NB4 (cell line): ENCODE data around the gene AGPAT1.
A peak's percentile ranks its signal among the peaks of the same experiment; 100 is the strongest.

Source experiments
- DNase-seq: peaks from one replicate; pipeline ENCODE4 v3.0.0; 2010; ENCODE audit warnings: low read depth
- H3K4me3 ChIP-seq: one replicate; pipeline ENCODE4 v1.5.1; 2011; ENCODE audit warnings: mild to moderate bottlenecking, low read depth, low read length, moderate library complexity
- MAX ChIP-seq: IDR thresholded peaks from 2 replicates; pipeline ENCODE4 v1.6.1; 2011; ENCODE audit warnings: low read depth, low read length
- MYC ChIP-seq: IDR thresholded peaks from 2 replicates; pipeline ENCODE4 v1.6.1; 2011; ENCODE audit warnings: low read depth, low read length
- POLR2A ChIP-seq: IDR thresholded peaks from 2 replicates; pipeline ENCODE4 v1.6.1; 2011; ENCODE audit warnings: mild to moderate bottlenecking; ENCODE audit not compliant: insufficient read length; ENCODE audit errors: extremely low read depth
- TF ChIP-seq, protein P1 (sequence below): IDR thresholded peaks from one replicate; pipeline ENCODE4 v1.5.1; 2012; ENCODE audit warnings: low read depth, low read length

Gene AGPAT1

GRCh38 chr6:32139590-32139989 lies 36.3 kb downstream of the AGPAT1 start:
- no peak for DNase-seq
- TF ChIP-seq MYC = no peak
- TF ChIP-seq, protein P1, sequence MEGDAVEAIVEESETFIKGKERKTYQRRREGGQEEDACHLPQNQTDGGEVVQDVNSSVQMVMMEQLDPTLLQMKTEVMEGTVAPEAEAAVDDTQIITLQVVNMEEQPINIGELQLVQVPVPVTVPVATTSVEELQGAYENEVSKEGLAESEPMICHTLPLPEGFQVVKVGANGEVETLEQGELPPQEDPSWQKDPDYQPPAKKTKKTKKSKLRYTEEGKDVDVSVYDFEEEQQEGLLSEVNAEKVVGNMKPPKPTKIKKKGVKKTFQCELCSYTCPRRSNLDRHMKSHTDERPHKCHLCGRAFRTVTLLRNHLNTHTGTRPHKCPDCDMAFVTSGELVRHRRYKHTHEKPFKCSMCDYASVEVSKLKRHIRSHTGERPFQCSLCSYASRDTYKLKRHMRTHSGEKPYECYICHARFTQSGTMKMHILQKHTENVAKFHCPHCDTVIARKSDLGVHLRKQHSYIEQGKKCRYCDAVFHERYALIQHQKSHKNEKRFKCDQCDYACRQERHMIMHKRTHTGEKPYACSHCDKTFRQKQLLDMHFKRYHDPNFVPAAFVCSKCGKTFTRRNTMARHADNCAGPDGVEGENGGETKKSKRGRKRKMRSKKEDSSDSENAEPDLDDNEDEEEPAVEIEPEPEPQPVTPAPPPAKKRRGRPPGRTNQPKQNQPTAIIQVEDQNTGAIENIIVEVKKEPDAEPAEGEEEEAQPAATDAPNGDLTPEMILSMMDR = no peak
- no peak for TF ChIP-seq POLR2A
- TF ChIP-seq MAX = no peak
- no peak overlapping the region for H3K4me3 ChIP-seq

DNA sequence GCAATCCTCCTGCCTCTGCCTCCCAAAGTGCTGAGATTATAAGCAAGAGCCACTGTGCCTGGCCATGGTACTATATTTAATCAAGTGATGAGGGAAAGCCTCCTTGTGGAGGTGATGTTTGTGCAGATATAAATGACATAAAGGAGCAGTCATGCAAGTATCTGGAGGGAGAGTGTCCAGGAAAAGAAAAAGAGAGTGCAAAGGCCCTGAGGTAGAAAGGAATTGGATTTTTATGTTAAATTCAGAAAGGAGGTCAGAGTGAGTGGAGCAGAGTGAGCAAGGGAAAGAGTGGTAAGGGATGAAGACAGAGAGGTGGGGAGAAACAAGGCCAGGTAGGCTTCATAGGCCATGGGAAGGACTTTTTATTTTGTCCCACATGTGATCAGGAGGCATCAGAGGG lies 38.4 kb downstream of the AGPAT1 start:
- no peak for DNase-seq
- TF ChIP-seq POLR2A (no peak), MAX (no peak), MYC (no peak)
- TF ChIP-seq, protein P1 = no peak
- no peak overlapping the region for H3K4me3 ChIP-seq

GRCh38 chr6:32133786-32134185 lies 42.1 kb downstream of the AGPAT1 start:
- no peak overlapping the region for H3K4me3 ChIP-seq
- TF ChIP-seq, protein P1 = no peak
- TF ChIP-seq MAX (no peak), MYC (no peak), POLR2A (no peak)
- DNase-seq = no peak

DNA sequence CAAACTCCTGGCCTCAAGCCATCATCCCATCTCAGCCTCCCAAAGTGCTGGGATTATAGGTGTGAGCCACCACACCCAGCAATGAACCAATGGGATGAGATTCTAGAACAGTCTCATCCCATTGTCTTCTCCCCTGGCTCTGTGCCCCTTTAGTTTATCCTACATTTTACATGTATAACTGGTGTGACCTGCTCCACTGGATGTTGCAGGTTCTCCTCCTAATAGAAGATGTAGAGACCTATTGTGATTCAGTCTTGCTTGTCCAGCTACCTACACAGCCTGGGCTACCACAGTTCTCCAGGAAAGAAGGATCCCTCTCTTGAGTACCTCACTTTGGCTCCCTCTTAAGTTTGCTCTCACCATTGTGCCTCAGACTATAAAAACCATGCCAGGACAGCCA lies 43.8 kb downstream of the AGPAT1 start:
- TF ChIP-seq POLR2A = no peak
- no peak for TF ChIP-seq MYC
- H3K4me3 ChIP-seq = no peak overlapping the region
- no peak for DNase-seq

DNA sequence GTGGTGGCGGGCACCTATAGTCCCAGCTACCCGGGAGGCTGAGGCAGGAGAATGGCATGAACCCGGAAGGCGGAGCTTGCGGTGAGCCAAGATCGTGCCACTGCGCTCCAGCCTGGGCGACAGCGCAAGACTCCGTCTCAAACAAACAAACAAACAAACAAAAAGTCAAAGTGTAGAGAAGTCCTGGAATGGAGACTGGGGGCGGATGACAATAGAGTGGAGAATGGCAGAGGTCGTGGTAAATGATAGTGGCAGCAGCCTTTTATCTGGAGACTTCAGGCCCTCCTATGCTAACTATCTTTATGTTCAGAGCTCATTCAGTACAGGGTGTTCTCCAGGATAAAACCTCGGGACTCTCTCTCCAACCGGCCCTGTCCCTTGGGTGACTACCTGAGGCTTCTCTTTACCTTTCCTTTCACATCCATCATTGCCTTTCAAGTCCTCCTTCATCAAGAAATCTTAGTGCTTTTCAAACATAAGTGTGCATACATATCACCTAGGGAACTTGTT lies 44.4 kb downstream of the AGPAT1 start:
- DNase-seq = no peak
- TF ChIP-seq MYC (no peak), MAX (no peak), POLR2A (no peak)
- TF ChIP-seq, protein P1 = no peak
- H3K4me3 ChIP-seq = no peak overlapping the region

GRCh38 chr6:32129297-32130088 lies 46.4 kb downstream of the AGPAT1 start:
- TF ChIP-seq, protein P1 = no peak
- TF ChIP-seq MAX (no peak), MYC (no peak), POLR2A (no peak)
- DNase-seq = no peak
- peak overlapping the region; percentile 88 for H3K4me3 ChIP-seq
